T-helper 1 cell treated with Interleukin-12 subunit alpha and Interleukin-12 subunit beta and Interleukin-4 antibody, amounts not matched to agents 30 μg/mL and 1 μg/mL, for 36 hours (primary cell): ENCODE data around the gene ATP6V1G3.
"Not testable (repeated sequence)": the region's sequence is repeated elsewhere in the genome, so short reads cannot be mapped to it uniquely, and the experiment has no call there.

Source experiments
- H3K27ac Mint-ChIP-seq: one replicate; pipeline ENCODE4 v1.8.0; 2021; ENCODE audit warnings: mild to moderate bottlenecking, mixed read lengths
- H3K27me3 Mint-ChIP-seq: one replicate; pipeline ENCODE4 v1.8.0; 2021; ENCODE audit warnings: low read depth, mixed read lengths
- H3K36me3 Mint-ChIP-seq: one replicate; pipeline ENCODE4 v1.8.0; 2021; ENCODE audit warnings: low read depth, mixed read lengths
- H3K4me1 Mint-ChIP-seq: one replicate; pipeline ENCODE4 v1.8.0; 2021; ENCODE audit warnings: low read depth, mixed read lengths
- H3K4me3 Mint-ChIP-seq: one replicate; pipeline ENCODE4 v1.8.0; 2021; ENCODE audit warnings: mild to moderate bottlenecking, moderate library complexity, mixed read lengths
- H3K9me3 Mint-ChIP-seq: one replicate; pipeline ENCODE4 v1.8.0; 2021; ENCODE audit warnings: mixed read lengths

Gene ATP6V1G3

DNA sequence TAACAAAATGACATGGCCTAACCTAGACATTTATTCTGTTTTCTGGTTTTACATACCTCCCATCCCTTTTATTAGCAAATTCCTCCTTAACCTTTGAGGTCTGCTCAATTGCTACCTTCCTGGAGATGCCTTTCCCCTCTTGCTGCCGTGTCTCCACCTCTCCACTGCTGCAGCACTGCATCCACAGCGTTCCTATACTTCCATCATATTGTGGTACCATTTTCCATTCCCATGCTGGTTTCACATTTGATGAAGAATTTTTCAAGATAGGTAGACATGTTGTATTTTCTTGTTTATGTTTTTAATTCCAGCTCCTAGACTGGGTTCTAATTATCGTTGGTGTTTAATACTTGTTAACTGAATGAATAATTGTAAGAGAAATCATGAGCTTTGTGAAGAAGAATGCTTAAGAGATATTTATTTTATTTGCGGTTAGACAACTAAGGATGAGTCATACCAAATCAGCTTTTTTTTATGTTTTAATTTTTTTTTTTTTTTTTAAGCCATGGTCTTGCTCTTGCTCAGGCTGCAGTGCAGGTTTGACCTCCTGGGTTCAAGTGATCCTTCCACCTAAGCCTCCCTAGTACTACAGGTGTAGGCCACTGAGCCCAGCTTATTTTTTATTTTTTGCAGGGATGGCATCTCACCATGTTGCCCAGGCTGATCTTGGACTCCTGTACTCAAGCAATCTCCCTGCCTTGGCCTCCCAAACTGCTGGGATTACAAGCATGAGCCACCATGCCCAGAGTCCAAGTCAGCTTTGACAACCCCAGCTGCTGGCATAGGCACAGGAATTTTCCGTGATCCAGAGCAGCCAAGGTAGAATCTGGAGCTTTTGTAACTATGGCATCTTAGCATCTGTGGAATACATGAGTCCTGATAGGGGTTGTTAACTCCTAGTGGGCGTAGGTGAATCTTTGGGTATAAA is 44.0 kb downstream of the ATP6V1G3 start:
- Mint-ChIP-seq H3K4me1 (peaks cover 6% of the 10 kb centered on the region), H3K36me3 (no peaks in the 10 kb centered on the region), H3K4me3 (no peak overlapping the region), H3K27ac (no peak overlapping the region), H3K27me3 (no peaks in the 10 kb centered on the region), H3K9me3 (peaks cover 10% of the 10 kb centered on the region)

- Mint-ChIP-seq H3K27ac (no peak overlapping the region), H3K4me3 (no peak overlapping the region), H3K4me1 (peaks cover 6% of the 10 kb centered on the region), H3K9me3 (peaks cover 10% of the 10 kb centered on the region), H3K27me3 (no peaks in the 10 kb centered on the region), H3K36me3 (no peaks in the 10 kb centered on the region)
Observed at GRCh38 chr1:198495631-198496030, 44.8 kb downstream of the ATP6V1G3 start.

DNA sequence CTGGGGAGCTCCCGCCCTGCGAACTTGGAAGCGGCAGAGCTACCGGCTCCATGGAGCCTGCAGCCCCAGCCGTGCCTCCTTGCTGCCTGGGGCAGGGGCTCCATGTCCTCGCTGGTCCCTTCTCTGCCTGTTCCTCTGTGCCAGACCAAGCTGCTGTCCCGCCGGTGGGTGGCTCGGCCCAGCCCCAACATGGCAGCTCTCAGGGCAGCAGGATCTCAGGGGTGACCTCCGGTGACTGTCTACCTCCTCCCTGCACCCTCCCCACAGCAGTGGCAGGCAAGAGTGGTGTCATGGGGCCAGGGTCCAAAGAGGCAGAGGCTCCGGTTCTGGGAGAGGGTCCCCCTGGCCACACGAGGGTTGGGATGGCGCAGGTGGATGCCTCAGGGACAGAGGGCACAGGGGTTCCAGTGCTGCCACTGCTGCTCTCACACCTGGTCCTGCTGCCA is 45.8 kb downstream of the ATP6V1G3 start:
- peaks cover 2% of the 10 kb centered on the region for H3K9me3 Mint-ChIP-seq
- H3K27ac Mint-ChIP-seq: no peak overlapping the region
- no peak overlapping the region for H3K4me3 Mint-ChIP-seq
- H3K27me3 Mint-ChIP-seq: no peaks in the 10 kb centered on the region
- H3K4me1 Mint-ChIP-seq: peaks cover 6% of the 10 kb centered on the region
- H3K36me3 Mint-ChIP-seq: no peaks in the 10 kb centered on the region

DNA sequence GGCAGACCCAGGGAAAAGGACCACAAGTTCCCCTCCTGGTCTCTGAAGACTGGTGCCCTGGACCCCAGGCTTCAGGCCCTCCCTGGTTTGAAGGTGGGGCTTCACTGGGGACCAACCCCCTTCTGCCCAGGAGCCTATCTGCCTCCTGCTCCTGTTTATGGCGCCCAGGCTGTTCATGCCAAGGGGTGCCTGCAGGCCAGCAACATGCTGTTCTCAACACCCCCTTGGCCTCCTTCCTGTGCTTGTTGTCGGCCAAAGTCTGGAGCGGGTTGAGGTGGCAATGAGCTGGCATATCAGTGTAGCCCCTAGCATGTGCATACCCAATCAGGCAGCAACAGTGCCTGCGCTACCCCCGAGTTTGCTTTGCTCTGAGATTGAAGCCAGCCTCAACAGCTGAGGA is 46.3 kb downstream of the ATP6V1G3 start:
- no peak overlapping the region for H3K4me3 Mint-ChIP-seq
- H3K36me3 Mint-ChIP-seq: no peaks in the 10 kb centered on the region
- peaks cover 6% of the 10 kb centered on the region for H3K4me1 Mint-ChIP-seq
- no peaks in the 10 kb centered on the region for H3K27me3 Mint-ChIP-seq
- H3K9me3 Mint-ChIP-seq: no peaks in the 10 kb centered on the region
- H3K27ac Mint-ChIP-seq: no peak overlapping the region

GRCh38 chr1:198493329-198493728 is 47.2 kb downstream of the ATP6V1G3 start:
- Mint-ChIP-seq H3K27me3 (no peaks in the 10 kb centered on the region), H3K4me1 (peaks cover 5% of the 10 kb centered on the region), H3K9me3 (no peaks in the 10 kb centered on the region), H3K27ac (no peak overlapping the region), H3K36me3 (no peaks in the 10 kb centered on the region), H3K4me3 (no peak overlapping the region)

- H3K27ac Mint-ChIP-seq: no peak overlapping the region
Observed at GRCh38 chr1:198492872-198493271, 47.6 kb downstream of the ATP6V1G3 start.

DNA sequence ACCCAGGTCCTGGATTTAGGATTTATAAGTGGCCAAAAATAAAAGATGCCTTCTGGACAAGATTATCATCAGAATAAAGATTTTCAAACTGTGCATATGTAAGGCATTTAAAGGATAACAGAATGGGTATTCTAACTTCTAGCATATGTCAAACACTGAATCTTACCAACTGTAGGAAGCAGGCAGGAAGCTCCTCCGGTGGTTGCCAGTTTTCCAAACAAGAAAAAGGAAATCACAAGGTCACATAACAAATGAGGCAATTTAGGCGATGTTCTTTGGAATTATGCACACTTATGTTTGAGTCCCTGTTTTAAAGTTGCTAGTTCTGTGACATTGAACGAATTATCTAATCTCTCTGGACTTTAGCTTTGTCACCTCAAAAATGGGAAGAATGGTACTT is 48.9 kb downstream of the ATP6V1G3 start:
- Mint-ChIP-seq H3K4me1 (no peaks in the 10 kb centered on the region), H3K27ac (no peak overlapping the region), H3K9me3 (no peaks in the 10 kb centered on the region), H3K4me3 (no peak overlapping the region), H3K27me3 (no peaks in the 10 kb centered on the region), H3K36me3 (no peaks in the 10 kb centered on the region)

More at GRCh38 chr1:198492872-198493271, 47.6 kb downstream of the ATP6V1G3 start:
- H3K36me3 Mint-ChIP-seq: no peaks in the 10 kb centered on the region
- no peaks in the 10 kb centered on the region for H3K9me3 Mint-ChIP-seq
- H3K4me3 Mint-ChIP-seq: no peak overlapping the region
- H3K27me3 Mint-ChIP-seq: no peaks in the 10 kb centered on the region
- peaks cover 3% of the 10 kb centered on the region for H3K4me1 Mint-ChIP-seq

DNA sequence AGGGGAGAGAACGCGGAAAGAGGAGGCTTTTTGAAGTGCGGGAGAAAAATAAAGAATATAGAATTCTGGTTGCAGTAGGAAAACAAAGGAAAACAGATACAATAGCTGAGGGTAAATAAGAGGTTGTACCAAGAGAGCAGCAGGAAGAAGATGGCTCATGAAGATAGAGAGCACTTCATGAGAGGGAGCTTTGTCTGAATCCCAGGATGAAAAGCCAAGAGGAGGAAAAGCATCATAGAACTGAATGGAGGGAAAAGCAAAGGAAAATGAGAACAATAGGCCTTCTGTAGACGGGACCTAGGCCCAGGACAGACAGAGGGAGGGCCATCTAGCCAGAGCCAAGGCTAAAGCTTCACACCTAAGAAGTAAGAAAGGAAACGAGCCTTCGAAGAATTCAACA is 49.5 kb downstream of the ATP6V1G3 start:
- Mint-ChIP-seq H3K9me3 (no peaks in the 10 kb centered on the region), H3K27me3 (no peaks in the 10 kb centered on the region), H3K27ac (no peak overlapping the region), H3K36me3 (no peaks in the 10 kb centered on the region), H3K4me1 (no peaks in the 10 kb centered on the region), H3K4me3 (no peak overlapping the region)

DNA sequence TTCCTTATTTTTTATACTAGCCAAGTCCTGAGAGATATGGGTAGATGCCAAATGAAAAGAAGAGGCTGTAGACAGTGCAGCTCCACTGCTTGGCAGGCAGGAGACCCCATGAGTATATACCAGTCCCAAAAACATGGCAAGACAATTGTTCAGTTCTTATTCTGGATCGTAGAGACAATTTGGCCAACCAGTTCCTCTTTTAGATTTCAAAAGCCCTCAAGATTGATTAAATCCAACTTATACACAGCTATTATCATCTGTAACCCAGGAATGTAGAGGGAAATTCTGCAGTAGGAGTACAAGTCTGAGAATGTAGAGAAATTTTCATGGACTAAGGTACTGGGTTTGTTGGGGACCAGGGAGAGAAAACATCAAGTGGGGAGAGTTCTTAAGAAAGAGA is 50.3 kb downstream of the ATP6V1G3 start:
- H3K4me1 Mint-ChIP-seq: no peaks in the 10 kb centered on the region
- no peak overlapping the region for H3K27ac Mint-ChIP-seq
- no peak overlapping the region for H3K4me3 Mint-ChIP-seq
- no peaks in the 10 kb centered on the region for H3K27me3 Mint-ChIP-seq
- H3K36me3 Mint-ChIP-seq: no peaks in the 10 kb centered on the region
- H3K9me3 Mint-ChIP-seq: no peaks in the 10 kb centered on the region

DNA sequence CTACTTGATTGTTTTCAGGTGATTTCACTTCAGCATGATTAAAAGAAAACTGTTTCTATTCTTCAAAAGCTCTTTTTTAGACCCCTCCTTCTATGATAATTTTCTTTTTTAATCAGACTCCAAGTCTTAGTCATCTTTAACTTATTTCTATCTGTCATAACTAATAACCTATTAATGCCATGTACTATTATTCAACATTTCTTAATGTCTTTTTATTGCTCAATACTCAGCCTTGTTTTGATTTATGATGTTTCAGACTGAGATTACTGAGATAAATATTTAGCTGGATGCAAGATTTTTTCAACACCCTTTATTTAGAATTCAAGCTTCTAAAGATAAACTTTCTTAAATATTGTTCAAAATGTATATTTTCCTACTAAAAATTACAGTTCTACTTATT is 53.6 kb downstream of the ATP6V1G3 start:
- Mint-ChIP-seq H3K9me3 (no peaks in the 10 kb centered on the region), H3K36me3 (no peaks in the 10 kb centered on the region), H3K4me3 (no peak overlapping the region), H3K4me1 (no peaks in the 10 kb centered on the region), H3K27me3 (no peaks in the 10 kb centered on the region), H3K27ac (no peak overlapping the region)

- no peaks in the 10 kb centered on the region for H3K4me1 Mint-ChIP-seq
- no peaks in the 10 kb centered on the region for H3K27me3 Mint-ChIP-seq
- H3K4me3 Mint-ChIP-seq: no peak overlapping the region
- H3K36me3 Mint-ChIP-seq: no peaks in the 10 kb centered on the region
- H3K27ac Mint-ChIP-seq: no peak overlapping the region
- peaks cover 4% of the 10 kb centered on the region for H3K9me3 Mint-ChIP-seq
Observed at GRCh38 chr1:198483645-198484044, 56.8 kb downstream of the ATP6V1G3 start.

GRCh38 chr1:198483006-198483405 is 57.5 kb downstream of the ATP6V1G3 start:
- Mint-ChIP-seq H3K4me1 (no peaks in the 10 kb centered on the region), H3K27ac (no peak overlapping the region), H3K27me3 (peaks cover under 1% of the 10 kb centered on the region), H3K36me3 (no peaks in the 10 kb centered on the region), H3K4me3 (no peak overlapping the region), H3K9me3 (peaks cover 6% of the 10 kb centered on the region)

DNA sequence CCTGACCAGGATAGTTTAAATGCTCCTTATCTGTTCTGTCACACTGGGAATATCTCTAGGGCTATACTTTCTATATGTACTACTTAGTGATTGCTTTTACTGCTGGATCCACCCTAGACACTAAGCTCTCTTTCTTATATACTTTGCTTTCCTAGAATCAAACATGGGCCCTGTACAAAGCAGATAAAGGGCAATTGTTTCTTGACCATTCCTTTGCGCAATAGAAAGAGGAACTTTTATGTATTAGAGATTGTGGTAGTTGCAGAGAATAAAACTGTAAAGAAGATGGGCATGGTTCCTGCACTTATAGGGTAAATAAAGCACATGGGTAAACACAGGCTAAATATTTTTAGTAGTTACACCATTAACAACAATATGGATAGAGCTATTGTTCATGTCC is 58.8 kb downstream of the ATP6V1G3 start:
- Mint-ChIP-seq H3K27ac (no peak overlapping the region), H3K4me3 (no peak overlapping the region), H3K27me3 (peaks cover 12% of the 10 kb centered on the region), H3K4me1 (no peaks in the 10 kb centered on the region), H3K9me3 (peaks cover 14% of the 10 kb centered on the region), H3K36me3 (peaks cover under 1% of the 10 kb centered on the region)

- peaks cover 20% of the 10 kb centered on the region for H3K9me3 Mint-ChIP-seq
- peaks cover 19% of the 10 kb centered on the region for H3K27me3 Mint-ChIP-seq
- no peaks in the 10 kb centered on the region for H3K4me1 Mint-ChIP-seq
- no peak overlapping the region for H3K4me3 Mint-ChIP-seq
- no peak overlapping the region for H3K27ac Mint-ChIP-seq
- H3K36me3 Mint-ChIP-seq: peaks cover 4% of the 10 kb centered on the region
Observed at GRCh38 chr1:198480876-198481275, 59.6 kb downstream of the ATP6V1G3 start.

DNA sequence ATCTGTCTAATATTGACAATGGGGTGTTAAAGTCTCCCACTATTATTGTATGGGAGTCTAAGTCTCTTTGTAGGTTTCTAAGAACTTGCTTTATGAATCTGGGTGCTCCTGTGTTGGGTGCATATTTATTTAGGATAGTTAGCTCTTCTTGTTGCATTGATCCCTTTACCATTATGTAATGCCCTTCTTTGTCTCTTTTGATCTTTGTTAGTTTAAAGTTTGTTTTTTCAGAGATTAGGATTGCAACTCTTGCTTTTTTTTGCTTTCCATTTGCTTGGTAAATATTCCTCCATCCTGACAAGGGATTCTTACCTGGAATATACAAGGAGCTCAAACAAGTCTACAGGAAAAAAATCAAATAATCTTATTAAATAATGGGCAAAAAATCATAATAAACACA is 63.1 kb downstream of the ATP6V1G3 start:
- not testable (repeated sequence) for H3K4me3 Mint-ChIP-seq

More for the DNA sequence above, 63.1 kb downstream of the ATP6V1G3 start:
- H3K4me1 Mint-ChIP-seq, H3K36me3 Mint-ChIP-seq, H3K27ac Mint-ChIP-seq: not testable (repeated sequence)
- peaks cover 34% of the 10 kb centered on the region for H3K9me3 Mint-ChIP-seq
- peaks cover 26% of the 10 kb centered on the region for H3K27me3 Mint-ChIP-seq
